GM19239 (cell line): Measurements from ENCODE around the gene VWA1.
"Not testable (repeated sequence)": the region's sequence is repeated elsewhere in the genome, so short reads cannot be mapped to it uniquely, and the experiment has no call there.

Experiments used
- DNase-seq: peaks from one replicate; pipeline ENCODE4 v3.0.0; 2011; ENCODE audit warnings: low spot score; ENCODE audit not compliant: insufficient read length
- FAIRE-seq: peaks from 2 replicates; lab custom pipeline; 2011; peaks lifted over from hg19 to GRCh38; lab: Jason Lieb, UNC

Gene VWA1

DNA sequence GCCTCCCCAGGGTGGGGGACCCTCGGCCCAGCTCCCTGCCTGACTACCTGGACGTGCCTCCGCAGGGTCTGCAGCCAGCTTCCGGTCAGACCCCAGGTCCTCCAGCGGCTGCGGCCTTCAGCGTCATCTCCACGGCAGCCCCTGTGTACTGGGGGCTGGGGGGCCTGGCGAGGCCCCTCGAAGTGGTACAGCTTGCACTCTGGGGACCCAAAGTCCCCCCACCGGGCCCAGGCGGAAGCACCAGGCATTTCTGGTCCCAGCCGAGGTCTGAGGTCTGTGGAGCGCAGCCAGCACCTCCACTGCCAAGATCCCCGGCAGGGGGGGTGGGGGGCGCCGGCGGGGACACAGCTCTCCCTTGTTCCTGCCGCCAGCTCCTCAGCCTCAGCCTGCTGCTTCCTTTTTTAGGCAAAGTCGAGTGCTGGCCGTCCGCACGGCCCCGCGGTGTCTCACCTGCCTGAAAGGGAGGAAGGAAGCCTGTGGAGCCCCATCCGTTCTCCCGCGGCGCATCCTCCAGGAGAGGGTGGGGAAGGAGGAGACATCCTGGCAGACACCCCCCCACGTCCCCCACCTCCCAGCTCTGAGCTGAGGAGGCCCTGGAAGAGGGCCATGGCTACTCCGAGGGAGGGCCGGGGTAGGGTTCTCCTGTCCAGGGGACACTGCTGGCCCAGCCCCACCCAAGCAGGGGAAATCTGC lies 1.2 kb upstream of the VWA1 start:
- FAIRE-seq (no peak), DNase-seq (peak; percentile 59)

GRCh38 chr1:1434824-1435105 lies 725 bp upstream of the VWA1 start:
- DNase-seq, result peak; percentile 17
- peak; percentile 39 for FAIRE-seq

DNA sequence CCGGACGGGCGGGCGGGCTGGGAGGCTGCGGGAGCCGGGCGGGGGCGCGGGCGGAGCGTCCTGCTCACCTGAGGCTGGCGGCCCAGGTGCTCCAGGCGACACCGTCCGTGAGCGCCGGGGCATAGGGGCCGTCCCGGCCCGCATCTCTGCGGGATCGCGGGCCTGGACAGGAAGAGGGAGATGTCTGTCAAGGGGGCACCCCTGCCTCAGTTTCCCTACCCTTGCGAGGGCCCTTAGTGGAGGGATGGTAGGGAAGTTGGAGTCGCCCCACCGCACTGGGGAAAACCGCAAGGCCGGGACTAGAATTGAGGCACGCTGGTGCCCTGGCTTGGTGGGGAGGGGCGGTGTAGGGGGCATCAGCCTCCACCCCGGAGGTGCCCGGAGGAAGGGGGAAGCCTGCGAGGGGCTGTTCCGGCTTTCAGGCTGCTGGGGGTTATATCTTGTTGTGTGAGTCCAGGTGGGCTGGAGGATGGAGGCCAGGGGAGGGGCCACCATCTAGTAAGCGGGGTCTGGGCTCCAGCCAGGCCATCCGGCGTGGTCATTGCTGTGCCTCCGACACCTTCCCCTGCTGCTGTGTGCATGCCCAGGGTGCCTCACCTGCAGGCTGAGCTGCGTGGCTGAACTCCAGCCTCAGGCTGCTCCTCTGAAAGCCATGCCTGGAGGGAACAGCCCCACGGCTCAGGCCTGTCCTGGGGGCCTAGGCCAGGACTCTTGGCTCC lies 580 bp downstream of the VWA1 start:
- DNase-seq (peak; percentile 20), FAIRE-seq (no peak)

DNA sequence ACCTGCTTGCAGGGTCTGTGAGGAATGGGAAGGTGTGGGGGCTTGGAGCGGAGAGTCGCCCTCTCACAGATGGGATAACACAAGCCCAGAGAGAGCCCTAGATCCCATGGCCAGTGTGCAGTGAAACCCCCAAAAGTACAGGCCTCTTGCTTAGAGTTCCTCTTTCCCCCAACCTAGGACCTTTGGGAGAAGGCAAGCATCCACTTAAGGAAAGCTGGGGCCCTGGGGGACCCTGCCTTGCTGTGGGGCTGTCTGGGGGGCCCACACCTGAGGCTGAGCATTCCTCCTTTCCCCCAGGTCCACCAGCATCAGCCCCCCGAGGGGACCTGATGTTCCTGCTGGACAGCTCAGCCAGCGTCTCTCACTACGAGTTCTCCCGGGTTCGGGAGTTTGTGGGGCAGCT lies 1.1 kb downstream of the VWA1 start:
- FAIRE-seq, result no peak
- DNase-seq, result no peak

GRCh38 chr1:1437033-1437903 lies 1.8 kb downstream of the VWA1 start:
- FAIRE-seq, result no peak
- DNase-seq, result peak; percentile 33

DNA sequence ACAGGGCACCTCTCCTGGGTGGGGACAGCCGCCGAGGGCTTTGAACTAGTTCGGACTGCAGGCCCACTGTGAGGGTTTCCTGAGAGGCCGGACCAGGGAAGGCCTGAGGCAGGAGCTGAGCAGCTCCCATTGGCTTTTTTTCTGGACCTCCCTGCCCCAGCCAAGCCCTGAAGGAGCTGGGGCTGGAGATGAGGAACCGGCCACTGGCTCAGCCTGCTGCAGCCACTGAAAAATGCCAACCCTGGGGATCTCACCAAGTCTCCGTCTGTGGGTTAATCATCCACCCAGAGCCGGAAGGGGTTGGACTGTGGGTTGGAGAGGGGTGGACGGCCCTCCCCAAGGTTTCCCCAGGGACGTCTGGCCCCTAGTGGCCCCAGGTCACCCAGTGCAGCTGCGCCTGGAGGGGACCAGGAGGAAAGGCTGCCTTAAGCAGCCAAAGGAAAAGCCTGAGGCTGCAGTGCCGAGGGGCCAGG lies 2.5 kb downstream of the VWA1 start:
- FAIRE-seq (peak; percentile 92), DNase-seq (peak; percentile 100)

DNA sequence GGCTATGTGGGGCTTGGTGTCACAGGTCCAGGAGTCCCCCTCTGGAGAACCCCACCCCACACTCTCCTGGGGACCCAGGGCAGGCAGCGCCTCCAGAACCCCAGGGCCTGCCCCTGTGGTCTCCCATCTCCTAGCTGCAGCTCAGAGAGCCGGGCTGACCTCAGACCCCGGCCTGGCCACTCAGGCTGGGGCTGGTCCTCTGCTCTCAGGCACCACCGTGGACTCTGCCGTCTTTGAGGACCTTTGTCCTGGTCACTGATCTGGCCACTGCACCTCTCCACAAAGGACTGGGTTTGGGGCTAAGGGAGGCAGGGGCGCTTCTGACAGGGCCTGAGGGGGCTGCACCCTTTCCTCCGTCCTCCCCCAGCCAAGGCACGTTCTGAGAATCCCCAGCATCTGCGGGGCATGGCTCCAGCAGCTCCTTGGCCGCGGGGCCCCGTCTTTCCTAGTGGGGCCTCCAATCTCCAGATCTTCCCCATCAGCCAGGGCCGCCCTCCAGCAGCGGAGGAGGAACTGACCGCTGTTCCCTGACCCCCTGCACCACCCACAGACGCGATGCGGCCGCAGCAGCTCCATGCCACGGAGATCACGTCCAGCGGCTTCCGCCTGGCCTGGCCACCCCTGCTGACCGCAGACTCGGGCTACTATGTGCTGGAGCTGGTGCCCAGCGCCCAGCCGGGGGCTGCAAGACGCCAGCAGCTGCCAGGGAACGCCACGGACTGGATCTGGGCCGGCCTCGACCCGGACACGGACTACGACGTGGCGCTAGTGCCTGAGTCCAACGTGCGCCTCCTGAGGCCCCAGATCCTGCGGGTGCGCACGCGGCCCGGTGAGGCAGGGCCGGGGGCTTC lies 3.3 kb downstream of the VWA1 start:
- FAIRE-seq (no peak), DNase-seq (no peak)

- no peak for DNase-seq
- FAIRE-seq, result no peak
Measured at GRCh38 chr1:1439546-1440261, 4.2 kb downstream of the VWA1 start.

DNA sequence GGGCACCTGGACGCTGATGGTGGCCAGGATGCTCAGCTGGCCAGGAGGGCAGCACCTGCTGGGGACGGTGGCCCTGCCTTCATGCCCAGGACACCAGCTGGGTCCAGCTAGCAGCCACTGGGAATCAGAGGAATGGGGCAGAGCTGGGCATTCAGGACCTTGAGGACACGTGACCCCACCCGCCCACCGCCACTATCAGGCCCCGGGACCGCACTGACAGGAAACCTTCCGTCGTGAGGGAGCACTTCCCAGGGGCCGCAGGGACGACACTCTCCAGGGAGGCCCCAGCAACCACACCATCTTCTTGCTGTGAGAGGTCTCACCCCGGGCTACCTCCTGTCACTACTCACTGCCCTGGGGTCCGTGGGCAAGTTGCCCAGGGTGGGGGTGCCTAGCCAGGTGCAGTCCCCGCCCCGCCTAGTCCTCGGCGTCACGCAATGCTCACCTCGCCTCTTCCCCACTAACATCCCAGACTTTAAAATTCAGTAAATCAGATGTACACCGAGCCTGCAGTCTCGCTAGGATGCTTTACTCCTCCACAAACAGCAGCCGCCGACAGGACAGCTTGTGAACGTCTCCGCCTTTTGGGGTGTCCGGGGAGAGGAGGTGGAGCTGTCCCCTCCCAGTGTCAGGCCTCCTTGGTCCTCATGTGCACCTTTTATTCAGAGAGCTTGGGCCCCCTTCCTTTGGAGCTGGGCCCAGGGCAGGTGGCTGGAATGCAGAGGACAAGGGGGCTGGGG lies 4.9 kb downstream of the VWA1 start:
- DNase-seq (peak; percentile 26), FAIRE-seq (no peak)

DNA sequence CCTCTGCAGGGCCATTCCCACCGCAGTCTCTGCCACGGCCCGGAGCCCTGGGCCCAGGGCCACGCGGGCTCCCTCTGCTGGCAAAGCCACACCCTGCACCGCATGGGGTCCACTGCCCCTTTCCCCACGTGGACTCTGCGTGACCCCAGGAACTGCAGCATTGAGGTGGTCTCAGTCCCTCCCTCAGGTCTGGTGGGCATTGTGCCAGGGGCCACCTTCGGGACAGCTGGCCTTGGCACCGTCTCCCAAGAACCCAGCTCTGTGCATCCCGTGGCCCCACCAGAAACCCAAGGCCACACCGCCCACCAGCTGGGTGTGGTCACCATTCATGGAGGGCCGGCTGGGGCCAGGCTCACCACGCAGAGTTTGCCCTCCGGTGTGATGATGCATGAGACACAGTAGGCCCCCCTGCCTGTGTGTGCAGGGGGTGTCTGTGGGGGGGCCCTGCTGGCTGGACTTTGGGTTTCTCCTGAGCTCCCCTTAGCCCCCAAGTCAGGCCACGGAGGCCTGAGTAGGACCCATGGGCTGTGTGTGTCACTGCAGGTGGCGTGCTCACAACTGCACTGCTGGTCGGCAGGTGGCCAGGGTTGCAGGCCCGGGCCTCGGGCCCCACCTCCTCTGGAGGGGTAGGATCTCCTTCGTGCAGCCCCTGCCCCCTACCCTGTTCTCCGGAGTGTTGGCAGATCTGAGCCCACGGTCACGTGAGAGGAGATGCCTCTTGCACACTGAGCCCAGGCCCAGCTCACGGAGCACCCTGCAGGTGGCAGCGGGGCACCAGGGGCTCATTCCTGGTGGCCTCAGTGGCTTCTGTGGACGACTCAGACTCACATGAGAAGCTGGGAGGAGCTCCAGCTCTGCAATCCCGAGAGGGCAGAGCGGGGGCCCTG lies 5.8 kb downstream of the VWA1 start:
- FAIRE-seq, result no peak
- DNase-seq, result peak; percentile 93

- no peak for FAIRE-seq
Measured at GRCh38 chr1:1442069-1442770, 6.7 kb downstream of the VWA1 start.

DNA sequence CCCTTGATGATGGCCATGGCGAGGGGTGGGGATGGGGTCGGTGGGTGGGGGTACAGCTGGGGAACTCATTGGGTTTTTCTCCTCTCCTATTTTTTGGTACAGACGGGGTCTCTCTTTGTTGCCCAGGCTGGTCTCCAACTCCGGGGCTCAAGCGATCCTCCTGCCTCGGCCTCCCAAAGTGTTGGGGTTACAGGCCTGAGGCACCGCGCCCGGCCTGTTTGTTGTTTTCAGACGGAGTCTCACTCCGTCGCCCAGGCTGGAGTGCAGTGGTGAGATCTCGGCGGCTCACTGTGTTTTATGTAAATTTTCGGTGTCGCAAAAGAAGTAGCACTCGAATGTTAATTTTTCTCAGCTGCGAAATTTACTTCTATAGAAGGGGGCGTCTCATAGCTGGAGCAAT lies 11.1 kb downstream of the VWA1 start:
- DNase-seq, FAIRE-seq: not testable (repeated sequence)

More at GRCh38 chr1:1442069-1442770, 6.7 kb downstream of the VWA1 start:
- DNase-seq, result no peak

DNA sequence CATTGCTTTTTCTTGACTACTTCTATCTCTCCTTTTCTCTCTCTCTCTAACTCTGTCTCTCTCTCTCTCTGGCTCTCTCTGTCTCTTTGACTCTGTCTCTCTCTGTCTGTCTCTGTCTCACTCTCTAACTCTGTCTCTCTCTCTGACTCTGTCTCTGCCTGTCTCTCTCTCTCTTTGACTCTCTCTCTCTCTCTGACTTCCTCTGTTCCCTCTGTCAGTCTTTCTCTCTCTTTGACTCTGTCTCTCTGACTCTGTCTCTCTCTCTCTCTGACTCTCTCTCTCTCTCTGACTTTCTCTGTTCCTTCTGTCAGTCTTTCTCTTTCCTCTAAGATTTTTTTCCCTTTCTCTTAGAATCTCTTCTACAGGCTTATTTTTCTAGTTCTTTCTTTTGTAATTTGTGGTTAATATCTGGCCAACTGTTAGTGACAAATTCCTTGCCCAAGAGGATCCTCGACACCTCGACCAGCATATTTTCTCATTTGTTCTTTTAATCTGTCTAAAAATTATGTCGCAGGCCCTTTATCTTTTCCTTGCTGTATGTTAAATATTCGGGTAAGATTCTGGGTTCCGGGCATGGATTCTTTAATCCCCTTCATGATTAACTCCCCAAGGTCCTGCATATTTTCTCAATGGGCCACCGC lies 13.7 kb downstream of the VWA1 start, which contains the start of gene ATAD3C:
ATAD3C (plus strand) TSS at position 591 of the 641 bp plus-strand sequence. CDS start 995 bp downstream, outside the sequence.
- no peak for FAIRE-seq
- DNase-seq, result no peak

- FAIRE-seq, DNase-seq: not testable (repeated sequence)
Measured at GRCh38 chr1:1450616-1451015, 15.1 kb downstream of the VWA1 start.

GRCh38 chr1:1451696-1452364 lies 16.3 kb downstream of the VWA1 start:
- no peak for FAIRE-seq
- DNase-seq, result peak; percentile 4

DNA sequence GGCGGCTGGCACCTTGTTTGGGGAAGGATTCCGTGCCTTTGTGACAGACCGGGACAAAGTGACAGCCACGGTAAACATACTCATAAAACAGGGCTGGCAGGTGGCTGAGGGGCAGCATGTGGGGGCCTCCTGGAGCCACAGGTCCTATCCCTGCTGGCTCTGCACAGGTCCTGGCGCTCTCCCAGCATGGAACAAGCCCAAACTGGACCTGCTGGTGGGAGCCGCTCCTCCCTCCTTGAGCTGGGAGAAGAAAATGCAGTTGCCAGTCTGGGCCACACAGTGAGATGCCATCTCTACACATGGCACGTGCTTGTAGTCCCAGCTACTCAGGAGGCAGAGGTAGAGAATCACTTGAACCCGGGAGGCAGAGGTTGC lies 16.9 kb downstream of the VWA1 start:
- DNase-seq, result not testable (repeated sequence)

More for the DNA sequence above, 16.9 kb downstream of the VWA1 start:
- FAIRE-seq, result not testable (repeated sequence)
